GM19239 (cell line): Measurements from ENCODE around the gene ZNF70.

Source experiments
- DNase-seq: peaks from one replicate; pipeline ENCODE4 v3.0.0; 2011; ENCODE audit warnings: low spot score; ENCODE audit not compliant: insufficient read length
- FAIRE-seq: peaks from 2 replicates; lab custom pipeline; 2011; peaks lifted over from hg19 to GRCh38; lab: Jason Lieb, UNC

Gene ZNF70

DNA sequence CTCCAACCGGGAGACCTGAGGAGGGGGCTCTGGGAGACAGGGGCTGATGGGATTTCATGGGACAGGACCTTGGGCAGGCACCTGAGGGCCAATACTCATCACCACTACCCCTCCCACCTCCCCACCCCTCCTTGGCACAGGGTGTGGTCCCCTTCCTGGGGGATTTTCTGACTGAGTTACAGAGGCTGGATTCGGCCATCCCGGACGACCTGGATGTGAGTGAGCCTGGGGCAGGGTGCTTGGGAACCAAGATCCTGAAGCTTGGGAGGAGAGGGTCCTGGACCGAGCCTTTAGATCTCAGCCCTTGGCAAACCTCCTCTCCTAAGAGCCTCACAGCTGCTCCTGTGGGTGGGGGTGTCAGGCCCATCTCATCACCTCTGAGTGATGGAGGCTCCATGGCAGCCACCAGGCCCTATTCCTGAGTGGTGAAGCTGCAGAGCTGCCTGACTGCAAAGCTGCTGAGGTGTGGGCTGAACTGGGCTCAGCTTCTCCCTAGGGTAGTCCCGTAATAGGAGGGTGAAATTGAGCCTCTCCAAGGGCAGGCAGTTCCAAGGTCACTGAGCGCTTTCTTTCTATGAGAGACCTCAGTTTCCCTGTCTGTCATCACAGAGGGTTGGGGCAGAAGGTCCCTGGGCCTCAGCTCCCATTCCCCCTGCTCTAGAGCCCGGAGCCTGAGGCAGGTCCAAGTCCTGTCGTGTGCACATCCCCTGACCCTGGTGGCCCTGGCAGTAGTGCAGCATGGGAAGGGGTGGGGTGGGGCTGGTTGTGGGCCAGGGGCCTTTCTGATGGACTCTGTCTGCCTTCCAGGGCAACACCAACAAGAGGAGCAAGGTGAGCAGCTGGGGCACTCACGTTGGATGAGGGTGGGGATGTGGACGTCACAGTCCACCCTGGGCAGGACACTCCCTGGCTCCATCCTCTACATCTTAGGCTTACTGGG, 53.6 kb downstream of the ZNF70 start:
- FAIRE-seq (no peak), DNase-seq (no peak)

DNA sequence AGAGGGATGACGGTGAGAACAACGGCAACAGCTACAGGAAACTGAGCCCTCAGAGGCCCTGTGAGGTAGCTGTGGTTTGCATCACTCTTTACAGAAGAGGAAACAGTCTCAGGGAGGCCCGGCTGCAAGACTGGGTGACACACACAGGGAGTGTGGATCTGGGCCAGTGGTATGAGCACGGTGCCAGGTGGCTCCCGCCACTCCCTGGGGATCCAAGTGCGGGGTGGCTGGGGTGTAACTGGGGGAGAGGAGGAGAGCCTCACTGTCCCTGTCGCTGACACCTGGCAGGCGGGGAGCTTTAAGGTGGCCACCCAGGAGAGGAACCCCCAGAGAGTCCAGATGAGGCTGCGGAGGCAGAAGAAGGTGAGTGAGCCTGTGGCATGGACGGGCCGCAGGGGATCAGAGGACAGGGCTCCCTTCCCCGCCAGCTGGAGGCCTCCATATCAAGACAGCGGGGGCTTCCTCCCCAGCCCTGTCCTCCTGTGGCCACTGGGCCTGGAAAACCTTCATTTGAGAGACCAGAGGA, 54.5 kb downstream of the ZNF70 start:
- DNase-seq (peak; percentile 73), FAIRE-seq (peak; percentile 81)

DNA sequence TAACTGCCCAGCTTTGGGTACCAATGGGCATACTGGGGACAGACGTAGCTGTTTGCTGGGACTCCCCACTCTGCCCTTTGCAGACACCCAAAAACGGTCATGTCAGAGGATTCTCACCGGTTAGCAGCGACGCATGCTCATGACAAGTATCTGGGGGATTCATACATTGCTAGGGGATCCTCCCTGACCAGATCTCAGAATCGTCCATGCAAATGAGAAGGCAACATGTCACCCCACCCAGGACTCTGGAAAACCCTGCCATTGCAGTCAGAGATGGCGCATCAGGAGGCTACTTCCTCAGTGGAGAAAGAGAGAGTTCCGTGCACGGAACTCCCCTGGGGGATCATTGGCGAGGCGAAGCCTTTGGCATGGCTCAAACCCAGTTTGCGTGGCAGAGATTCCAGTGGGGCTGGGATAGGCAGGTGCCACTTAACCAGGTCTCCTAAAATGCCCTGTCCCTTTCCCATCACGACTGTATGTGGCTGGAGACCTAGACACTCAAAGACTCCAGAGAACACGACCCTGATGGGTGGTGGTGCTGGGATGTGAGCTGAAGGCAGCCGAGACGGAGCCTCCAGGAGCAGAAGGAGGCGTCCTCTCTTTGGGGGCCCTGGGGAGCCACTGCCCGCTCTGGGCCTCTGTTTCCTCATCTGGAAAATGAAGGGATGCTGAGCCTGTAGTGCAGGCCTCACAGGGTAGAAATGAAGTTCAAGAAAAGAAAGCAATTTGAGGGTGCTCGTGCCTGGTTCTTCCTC, 55.2 kb downstream of the ZNF70 start:
- no peak for FAIRE-seq

DNA sequence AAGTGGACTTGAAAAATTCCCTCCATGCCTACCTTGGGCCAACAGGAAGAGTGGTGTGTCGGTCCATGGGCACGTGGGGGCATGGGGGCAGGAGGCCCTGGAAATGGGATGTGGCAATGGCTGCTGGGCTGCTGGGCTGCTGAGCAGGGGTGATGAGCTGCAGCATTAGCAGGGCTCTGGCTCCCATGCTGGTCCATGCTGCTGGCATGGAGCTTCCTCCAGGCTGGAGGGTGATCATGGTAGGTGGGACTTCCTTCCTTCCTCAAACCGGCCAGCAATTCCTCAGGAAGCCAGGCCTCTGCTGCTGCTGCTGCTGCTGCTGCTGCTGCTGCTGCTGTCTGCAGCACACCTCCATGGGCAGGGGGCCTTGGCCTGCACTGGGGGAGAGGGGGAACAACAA, 55.8 kb downstream of the ZNF70 start:
- DNase-seq (no peak), FAIRE-seq (no peak)

More for the DNA sequence above, 55.2 kb downstream of the ZNF70 start:
- no peak for DNase-seq

DNA sequence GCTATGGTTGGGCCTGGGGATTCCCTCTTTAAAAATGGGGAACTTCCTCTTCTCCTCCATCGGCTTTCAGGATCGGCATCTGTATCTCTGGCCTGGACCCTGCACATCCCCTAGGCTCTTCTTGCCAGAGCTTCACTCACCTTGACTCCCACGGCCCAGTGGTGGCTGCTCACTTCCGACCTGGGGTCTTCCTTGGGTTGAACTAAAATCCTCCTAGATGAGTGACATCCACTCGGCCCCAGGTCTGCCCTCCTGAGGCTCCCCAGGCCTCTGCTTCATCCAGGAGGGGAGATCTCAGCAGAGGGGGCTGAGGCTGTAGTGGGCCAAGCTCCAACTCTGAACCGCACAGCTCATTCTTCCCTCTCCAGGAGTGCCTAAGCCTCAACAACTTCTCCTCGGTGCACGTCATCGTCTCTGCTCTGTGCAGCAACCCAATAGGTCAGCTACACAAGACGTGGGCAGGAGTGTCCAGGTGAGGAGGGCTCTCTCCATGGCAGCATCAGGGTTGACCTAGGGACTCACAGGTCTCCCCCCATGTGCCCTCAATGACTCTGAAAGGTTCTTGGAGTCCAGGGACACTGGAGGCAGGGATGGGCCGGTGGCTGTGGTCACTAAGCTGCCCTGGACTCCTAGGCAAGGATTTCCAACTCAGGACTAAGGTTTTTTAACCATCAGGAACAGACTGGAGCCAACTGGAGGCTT, 56.8 kb downstream of the ZNF70 start:
- DNase-seq: no peak
- no peak for FAIRE-seq

DNA sequence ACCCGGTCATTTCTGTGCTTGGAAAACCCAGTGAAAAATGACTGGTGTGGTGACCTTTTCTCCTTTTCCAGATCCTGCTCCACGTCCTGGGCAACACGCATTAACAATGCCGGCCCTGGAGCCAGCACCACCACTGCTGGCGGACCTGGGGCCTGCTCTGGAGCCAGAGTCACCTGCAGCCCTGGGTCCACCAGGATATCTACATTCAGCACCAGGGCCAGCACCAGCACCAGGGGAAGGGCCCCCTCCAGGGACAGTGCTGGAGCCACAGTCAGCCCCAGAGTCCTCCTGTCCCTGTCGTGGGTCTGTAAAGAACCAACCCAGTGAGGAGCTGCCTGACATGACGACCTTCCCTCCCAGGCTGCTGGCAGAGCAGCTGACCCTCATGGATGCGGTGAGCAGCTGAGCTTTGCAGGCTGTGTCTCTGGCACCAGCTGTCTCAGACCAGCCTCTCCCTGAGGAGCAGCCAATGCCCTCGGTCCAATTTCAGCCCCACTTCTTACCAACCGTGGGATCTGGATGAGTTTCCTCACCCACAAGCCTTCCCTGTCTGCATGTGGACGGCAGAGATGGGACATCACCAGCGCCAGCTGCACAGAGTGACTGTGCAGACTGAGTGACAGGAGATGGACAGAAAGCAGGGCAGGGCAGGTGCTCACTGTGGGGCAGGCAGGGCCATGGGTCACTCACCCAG, 58.2 kb downstream of the ZNF70 start:
- DNase-seq (no peak), FAIRE-seq (no peak)

DNA sequence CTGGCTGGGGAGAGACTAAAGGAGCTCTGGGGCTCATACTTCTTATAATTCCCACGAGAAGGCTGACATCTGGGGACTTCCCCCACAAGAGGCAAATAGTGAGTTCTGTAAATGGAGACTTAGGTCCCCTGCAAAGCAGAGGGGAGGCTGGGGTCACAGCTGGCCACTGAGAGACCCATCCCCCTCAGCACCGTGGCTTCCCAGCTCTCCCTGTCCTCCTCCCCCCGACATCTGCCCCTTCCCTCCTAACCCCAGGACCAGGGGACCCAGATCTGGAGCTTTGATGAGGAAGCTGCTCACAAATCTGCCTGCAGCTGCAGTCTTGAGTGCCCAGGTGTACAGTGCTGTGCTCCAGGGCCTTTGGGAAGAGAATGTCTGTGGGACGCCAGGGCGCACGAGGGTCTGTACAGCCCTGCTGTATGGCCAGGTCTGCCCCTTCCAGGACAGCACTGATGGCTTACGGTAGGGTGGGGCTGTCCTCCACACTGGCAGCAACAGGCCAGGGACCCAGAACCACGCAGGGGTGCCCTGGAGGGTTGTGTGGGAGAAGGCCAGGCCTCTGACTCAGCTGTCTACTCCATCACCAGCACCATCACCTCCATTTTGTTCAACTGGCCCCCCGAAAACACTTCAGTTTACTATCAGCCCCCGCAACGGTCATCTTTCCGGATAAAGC, 59.0 kb downstream of the ZNF70 start:
- no peak for FAIRE-seq
- DNase-seq: no peak

DNA sequence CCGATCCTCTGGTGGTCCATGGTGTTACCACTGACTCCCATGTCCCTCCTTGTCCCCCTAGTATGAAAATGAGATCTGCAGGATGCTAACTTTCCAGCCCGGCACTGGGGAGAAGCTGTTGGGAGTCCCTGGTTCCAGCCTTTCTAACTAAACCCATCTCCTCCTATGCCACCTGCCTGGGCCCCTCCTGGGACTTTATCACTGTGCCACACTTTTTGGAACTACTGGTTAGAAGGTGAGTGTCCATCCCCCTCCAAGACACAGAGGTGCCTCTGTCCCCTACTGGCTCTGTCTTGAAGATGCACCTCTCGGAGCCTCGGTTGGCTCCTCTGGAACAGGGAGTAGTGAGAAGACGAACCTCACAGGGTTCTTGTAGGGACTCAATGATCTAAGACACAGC, 60.2 kb downstream of the ZNF70 start, which contains the start of gene RGL4:
TSS of gene RGL4 (plus strand) at position 301 of the 400 bp plus-strand sequence. CDS start 1,018 bp downstream, outside the sequence.
- DNase-seq (no peak), FAIRE-seq (no peak)

DNA sequence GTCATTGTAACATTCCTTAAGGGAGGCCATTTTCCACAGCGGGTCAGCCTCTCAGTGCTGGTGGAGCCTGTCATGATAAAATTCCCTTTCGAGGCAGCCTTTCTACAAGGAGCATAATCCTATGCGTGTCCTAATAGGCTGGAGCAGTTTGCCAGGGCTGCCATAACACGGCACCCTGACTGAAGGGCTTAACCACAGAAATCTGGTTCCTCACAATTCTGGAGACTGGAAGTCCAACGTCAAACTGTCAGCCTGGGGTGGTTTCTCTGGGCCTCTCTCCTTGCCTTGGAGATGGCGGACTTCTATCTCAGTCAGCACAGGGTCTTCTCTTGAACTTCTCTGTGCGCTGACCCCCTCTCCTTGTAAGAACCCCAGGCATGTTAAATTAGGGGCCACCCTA, 61.5 kb downstream of the ZNF70 start:
- no peak for FAIRE-seq
- DNase-seq: no peak
